GM21515 (cell line): ENCODE results near the gene CYP2J2.
"Not testable (repeated sequence)": the region's sequence is repeated elsewhere in the genome, so short reads cannot be mapped to it uniquely, and the experiment has no call there.

ENCODE experiments used
- ATAC-seq: cut with Tn5 transposase; IDR thresholded peaks from one replicate; pipeline ENCODE4 v1.9.1; 2021; ENCODE audit not compliant: unreplicated experiment

The CYP2J2 gene

GRCh38 chr1:59921258-59921899, 5.2 kb downstream of the CYP2J2 start:
- not testable (repeated sequence) for ATAC-seq

DNA sequence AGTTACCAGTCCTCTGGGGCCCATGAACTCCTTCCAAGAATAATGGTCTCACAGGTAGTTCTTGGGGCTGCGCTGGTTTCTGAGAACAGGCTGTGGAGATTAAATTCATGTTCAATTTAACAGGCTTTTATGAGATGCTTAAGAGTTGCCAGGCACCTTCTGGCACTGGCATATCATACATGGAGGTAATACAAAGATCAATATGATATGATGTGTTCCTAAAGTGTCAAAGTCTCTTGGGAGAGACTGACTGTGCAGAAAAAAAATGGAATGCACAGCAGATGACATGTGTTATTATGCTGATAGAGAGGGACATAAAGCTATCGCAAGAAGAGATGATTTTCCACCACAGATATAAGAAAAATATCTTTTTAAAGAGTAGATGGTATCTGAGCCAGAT, 6.8 kb downstream of the CYP2J2 start:
- no peak for ATAC-seq

DNA sequence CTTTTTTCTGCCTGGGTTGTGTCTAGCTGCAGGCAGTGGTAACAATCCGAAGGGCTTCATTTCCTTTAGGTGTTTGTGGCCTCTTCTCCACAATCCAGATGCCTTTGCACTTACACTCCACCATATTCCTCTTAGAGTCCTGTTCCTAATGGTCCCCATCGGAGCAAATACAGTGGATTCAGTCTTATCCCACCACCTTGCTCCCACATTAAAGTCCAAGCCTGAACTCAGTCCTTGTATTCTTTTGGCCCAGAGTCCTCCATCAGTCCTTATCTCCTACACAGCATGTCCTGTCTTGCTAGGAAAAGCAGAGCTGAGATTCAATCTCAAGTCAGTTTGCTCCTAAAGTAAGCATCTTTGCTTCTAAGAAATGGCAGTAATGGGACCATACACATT, 8.8 kb downstream of the CYP2J2 start:
- ATAC-seq = no peak

DNA sequence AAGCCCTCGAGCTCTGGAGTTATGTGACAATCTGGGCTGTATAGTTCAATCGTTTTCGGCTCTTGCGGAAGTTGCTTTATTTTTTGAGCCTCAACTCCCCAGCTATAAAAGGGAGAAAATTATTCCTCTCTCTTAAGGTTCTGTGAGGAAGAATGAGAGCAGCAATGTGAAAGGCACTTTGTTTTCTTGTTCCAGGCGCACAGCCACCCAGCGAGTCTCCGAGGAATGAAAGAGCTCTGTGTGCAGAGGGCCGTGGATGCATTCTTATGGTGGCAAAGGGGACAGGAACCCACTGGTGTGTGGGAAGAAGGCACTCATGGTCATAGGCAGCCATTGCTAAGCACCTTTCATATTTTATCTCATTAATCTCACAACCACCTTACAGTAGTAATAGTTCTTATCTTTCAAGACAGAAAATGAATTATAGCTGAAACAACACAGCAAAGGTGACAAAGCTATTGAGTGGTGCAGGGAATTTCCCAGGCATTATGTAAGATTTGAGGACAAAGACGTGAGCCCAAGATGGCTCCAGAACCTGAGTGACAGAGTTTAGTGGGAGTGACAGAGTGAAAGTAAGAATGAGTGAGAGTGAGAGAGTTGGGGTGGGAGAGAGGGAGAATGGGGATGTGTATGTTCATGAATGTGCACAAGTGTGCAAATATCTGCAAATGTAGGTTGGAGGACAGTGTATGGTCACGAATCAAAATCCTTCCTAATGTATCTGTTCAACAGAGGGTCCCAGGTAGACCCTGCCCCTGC, 9.4 kb downstream of the CYP2J2 start:
- no peak for ATAC-seq

GRCh38 chr1:59915516-59915915, 11.1 kb downstream of the CYP2J2 start:
- no peak for ATAC-seq

DNA sequence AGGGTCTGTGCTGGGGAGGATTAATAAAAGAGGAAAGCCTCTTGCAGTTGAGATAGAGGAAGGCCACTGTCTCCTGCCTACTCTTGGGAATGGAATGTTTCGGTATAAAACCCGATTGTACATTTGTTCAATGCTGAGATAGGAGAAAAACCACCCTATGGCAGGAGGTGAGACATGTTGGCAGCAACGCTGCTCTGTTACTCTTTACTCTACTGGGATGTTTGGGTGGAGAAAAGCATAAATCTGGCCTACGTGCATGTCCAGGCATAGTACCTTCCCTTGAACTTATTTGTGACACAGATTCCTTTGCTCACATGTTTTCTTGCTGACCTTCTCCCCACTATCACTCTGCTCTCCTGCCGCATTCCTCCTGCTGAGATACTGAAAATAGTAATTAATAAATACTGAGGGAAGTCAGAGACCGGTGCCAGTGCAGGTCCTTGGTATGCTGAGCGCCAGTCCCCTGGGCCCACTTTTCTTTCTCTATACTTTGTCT, 11.7 kb downstream of the CYP2J2 start:
- ATAC-seq = not testable (repeated sequence)

GRCh38 chr1:59908682-59909081, 17.9 kb downstream of the CYP2J2 start:
- ATAC-seq = no peak

DNA sequence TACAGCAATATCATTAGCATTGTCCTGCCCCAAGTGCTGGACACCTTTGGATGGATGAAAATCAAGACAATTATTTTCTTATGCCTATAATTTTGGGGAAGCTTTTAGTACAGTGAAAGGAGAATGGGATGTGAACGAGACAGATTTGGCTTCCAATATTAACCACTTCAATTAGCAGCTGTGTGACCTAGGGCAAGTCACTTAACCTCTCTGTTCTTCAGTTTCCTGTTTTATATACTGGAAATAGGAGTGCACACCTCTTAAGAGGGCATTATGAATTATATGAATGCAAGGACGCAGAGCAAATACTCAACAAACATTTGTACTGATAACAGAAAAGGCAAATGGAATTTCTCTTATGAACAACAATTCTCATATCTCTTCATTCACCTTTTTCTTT, 18.5 kb downstream of the CYP2J2 start:
- no peak for ATAC-seq

- ATAC-seq = no peak
Measured at GRCh38 chr1:59906931-59907330, 19.6 kb downstream of the CYP2J2 start.

DNA sequence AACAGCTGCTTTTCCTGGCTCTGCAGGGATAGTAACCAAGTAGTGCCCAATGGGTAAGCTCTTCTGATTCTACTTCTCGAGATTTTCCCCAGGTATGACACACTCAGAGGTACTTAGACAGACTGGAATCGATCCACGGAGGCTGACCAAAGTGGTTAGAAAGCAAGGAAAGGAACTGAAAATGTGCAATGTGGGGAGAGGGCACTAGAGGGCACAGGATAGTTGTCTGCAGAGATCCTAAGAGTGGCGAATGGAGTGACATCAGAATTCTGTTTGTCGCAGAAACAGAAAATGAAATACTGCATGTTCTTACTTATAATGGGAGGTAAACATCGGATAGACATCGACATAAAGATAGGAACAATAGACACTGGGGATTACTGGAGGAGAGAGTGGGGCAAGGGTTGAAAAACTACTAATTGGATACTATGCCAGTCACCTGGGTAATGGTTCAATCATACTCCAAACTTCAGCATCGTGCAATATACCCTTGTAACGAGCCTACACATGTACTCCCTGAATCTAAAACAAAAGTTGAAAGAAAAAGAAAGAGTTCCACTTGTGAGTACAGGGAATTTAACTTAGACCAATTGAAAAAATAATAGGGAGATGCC, 23.3 kb downstream of the CYP2J2 start:
- ATAC-seq = peak; percentile 69

DNA sequence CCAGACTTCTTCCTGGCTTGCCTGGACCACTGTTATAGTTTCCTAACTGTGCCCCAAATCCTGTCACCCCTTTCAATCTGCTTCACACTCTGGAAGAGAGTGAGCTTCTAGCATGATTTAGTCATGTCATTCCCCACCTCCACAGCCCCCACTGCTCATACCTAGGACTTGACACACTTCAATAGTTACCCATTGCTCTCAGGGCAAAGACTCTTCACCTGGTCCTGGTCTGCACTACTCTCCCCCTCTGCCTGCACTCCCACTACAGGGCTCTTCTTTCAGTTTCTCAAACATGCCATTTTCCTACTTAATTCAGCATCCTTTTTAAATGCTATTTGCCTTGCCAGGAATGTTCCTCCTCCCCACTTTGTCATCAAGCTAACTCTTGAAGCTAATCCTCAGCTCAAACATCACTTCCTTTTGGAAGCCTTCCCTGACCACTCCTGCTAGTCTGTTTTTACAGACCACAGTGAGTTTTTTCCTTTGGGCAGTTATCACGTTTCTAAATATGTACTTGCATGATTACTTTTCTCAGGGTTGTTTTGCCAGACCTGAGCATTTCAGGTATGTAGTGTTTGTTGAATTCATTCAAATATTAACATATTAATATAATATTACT, 24.7 kb downstream of the CYP2J2 start:
- no peak for ATAC-seq

- ATAC-seq = no peak
Measured at GRCh38 chr1:59900640-59901039, 25.9 kb downstream of the CYP2J2 start.

- no peak for ATAC-seq
Measured at GRCh38 chr1:59898927-59899326, 27.6 kb downstream of the CYP2J2 start.

DNA sequence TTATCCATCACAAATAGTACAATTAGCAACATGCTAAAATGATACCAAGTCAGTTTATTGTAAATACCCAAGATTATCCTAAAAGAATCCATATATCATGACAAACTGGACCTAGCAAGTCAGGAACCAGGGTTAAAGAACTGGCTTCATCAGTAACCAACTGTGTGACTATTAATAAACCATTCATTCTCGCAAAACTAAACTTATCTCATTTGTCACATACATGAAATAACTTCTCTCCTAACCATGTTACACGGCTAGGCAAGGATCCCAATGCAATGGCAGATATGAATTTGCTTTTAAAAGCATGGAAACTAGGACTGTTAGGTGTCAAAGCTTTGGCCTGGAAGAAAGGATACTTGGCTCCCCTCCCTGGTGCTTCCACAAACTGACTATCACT, 29.4 kb downstream of the CYP2J2 start:
- ATAC-seq = no peak

GRCh38 chr1:59892841-59893811, 33.4 kb downstream of the CYP2J2 start:
- ATAC-seq = no peak

GRCh38 chr1:59885160-59885832, 41.3 kb downstream of the CYP2J2 start:
- ATAC-seq = no peak

- no peak for ATAC-seq
Measured at GRCh38 chr1:59880735-59881134, 45.8 kb downstream of the CYP2J2 start.

DNA sequence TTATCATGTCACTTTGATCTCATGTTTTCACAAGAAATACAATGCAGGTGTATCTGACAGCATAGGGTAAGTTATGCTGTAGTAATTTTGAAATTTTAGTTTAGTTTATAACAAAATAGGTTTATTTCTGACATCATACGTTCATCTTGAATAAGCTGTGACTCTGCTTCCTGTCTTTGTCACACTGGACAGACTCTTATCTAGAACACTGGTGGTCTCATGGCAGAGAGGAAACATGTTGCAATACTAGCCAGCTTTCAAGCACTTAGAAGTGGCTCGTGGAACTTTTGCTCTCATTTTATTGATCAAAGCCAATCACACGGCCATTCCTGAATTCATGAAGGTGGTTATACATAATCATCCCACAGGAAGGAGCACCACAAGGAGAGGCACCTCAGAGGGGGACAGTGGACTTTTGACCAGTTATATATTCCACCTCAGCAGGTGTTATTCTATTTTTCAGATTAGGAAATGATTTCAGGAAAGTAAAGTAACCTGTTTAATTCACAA, 46.5 kb downstream of the CYP2J2 start:
- ATAC-seq = no peak

DNA sequence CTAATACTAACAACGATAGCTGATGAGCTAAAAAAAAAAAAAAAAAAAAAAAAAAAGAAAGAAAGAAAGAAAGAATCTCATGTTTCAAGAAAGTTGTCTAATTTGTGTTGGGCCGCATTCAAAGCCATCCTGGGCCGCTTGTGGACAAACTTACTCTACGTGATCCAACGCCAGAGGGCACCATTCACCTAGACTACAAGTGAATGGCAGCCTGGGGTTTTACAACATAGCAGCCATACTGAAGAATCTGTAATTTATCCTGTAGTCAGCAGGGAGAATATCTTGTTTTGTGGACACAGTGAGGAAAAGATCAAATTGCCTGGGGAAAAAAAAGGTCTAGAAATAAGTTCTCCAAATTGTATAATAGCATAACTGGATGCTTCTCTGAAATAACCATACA, 47.0 kb downstream of the CYP2J2 start:
- ATAC-seq = no peak

DNA sequence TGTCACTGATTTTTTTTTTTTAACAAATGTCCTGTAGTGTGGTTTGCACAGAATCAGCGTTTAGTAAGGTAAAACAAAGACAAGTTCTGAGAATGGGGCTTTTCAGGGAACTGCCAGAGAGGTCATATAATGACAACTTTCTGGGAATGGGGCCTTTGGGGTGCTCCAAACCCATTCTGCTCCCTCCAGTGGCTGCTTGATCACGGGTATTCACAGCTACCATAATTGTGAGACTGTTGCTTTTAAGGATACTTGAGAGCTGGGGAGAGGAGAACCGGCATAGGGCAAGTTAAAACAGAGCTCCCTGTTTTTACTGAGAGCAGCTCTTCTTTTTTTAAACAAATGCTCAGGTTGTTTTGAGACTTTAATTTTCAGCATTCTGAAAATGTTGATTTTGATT, 48.2 kb downstream of the CYP2J2 start:
- no peak for ATAC-seq
